SJSA1 (cell line): ENCODE data around the gene MARCHF9. TPM values are rescaled to one million over a fixed set of nuclear protein-coding genes. Genes with fewer than 3 reads are reported as not detected.

Experiments used
- DNase-seq, 2 experiments: peaks; one replicate each; pipeline ENCODE4 v3.0.0-alpha.2; 2015 to 2020; ENCODE audit warnings: low spot score in 2 of 2, low read depth in 1 of 2
- H3K27ac ChIP-seq: fragments of 250-450 bp; sonication (Bioruptor Pico); 2 replicates; pipeline ENCODE4 v1.5.1; 2020; ENCODE audit warnings: mild to moderate bottlenecking, moderate library complexity
- H3K27me3 ChIP-seq: fragments of 250-450 bp; sonication (Bioruptor Pico); replicated peaks from 2 replicates; pipeline ENCODE4 v1.5.1; 2020; ENCODE audit warnings: mild to moderate bottlenecking, moderate library complexity
- H3K36me3 ChIP-seq: fragments of 250-450 bp; sonication (Bioruptor Pico); 2 replicates; pipeline ENCODE4 v1.5.1; 2020; ENCODE audit warnings: mild to moderate bottlenecking
- H3K4me1 ChIP-seq: fragments of 250-450 bp; sonication (Bioruptor Pico); replicated peaks from 2 replicates; pipeline ENCODE4 v1.6.1; 2021; ENCODE audit warnings: mild to moderate bottlenecking
- H3K4me3 ChIP-seq: fragments of 250-450 bp; sonication (Bioruptor Pico); 2 replicates; pipeline ENCODE4 v1.5.1; 2020; ENCODE audit warnings: mild to moderate bottlenecking
- H3K9me3 ChIP-seq: fragments of 250-450 bp; sonication (Bioruptor Pico); replicated peaks from 2 replicates; pipeline ENCODE4 v1.5.1; 2020; ENCODE audit warnings: mild to moderate bottlenecking
- total RNA-seq: library from RNA; depleted of rRNA; stranded (reverse); fragments of >200 nt; shearing (Covaris generic); gene quantifications from 2 replicates; pipeline ENCODE4 v1.2.3, GENCODE V29; 2014

The MARCHF9 gene
- total RNA-seq, 1 experiment from 2014 or later: 107 TPM

GRCh38 chr12:57738661-57739237, 16.2 kb upstream of the MARCHF9 start, which contains the start of gene AGAP2:
TSS of gene AGAP2 (minus strand) at chr12:57738742. CDS start at chr12:57738246, 496 bp downstream.
- Histone ChIP-seq H3K4me3 (peak within 1 kb of the TSS; percentile 16), H3K27ac (no peak within 1 kb of the TSS), H3K27me3 (peaks cover 96% of the 10 kb centered on the region), H3K9me3 (peaks cover 13% of the 10 kb centered on the region), H3K36me3 (peaks cover 7% of the 10 kb centered on the region), H3K4me1 (peaks cover 27% of the 10 kb centered on the region)
- DNase-seq: no peak

- DNase-seq: peak in 1 of 2 experiments; percentile 83
- Histone ChIP-seq H3K9me3 (peaks cover 12% of the 10 kb centered on the region), H3K4me3 (no peak overlapping the region), H3K27me3 (peaks cover 95% of the 10 kb centered on the region), H3K4me1 (peaks cover 34% of the 10 kb centered on the region), H3K36me3 (peaks cover 7% of the 10 kb centered on the region), H3K27ac (no peak overlapping the region)
Observed at GRCh38 chr12:57739387-57739786, 15.5 kb upstream of the MARCHF9 start.

GRCh38 chr12:57739914-57740538, 14.9 kb upstream of the MARCHF9 start:
- Histone ChIP-seq H3K27me3 (peaks cover 89% of the 10 kb centered on the region), H3K36me3 (peaks cover 9% of the 10 kb centered on the region), H3K27ac (no peak overlapping the region), H3K9me3 (peaks cover 12% of the 10 kb centered on the region), H3K4me3 (no peak overlapping the region), H3K4me1 (peaks cover 36% of the 10 kb centered on the region)
- DNase-seq: peak; percentile 71 to 81

GRCh38 chr12:57740656-57741412, 14.1 kb upstream of the MARCHF9 start:
- H3K27ac ChIP-seq: no peak overlapping the region
- H3K36me3 ChIP-seq: peaks cover 17% of the 10 kb centered on the region
- DNase-seq: peak; percentile 75 to 83
- H3K4me1 ChIP-seq: peaks cover 41% of the 10 kb centered on the region
- H3K4me3 ChIP-seq: no peak overlapping the region
- peaks cover 12% of the 10 kb centered on the region for H3K9me3 ChIP-seq
- peaks cover 81% of the 10 kb centered on the region for H3K27me3 ChIP-seq

GRCh38 chr12:57741413-57741789, 13.5 kb upstream of the MARCHF9 start:
- Histone ChIP-seq H3K4me3 (no peak overlapping the region), H3K27me3 (peaks cover 75% of the 10 kb centered on the region), H3K4me1 (peaks cover 41% of the 10 kb centered on the region), H3K9me3 (peaks cover 12% of the 10 kb centered on the region), H3K36me3 (peaks cover 23% of the 10 kb centered on the region), H3K27ac (no peak overlapping the region)
- peak in 1 of 2 experiments; percentile 84 for DNase-seq

- Histone ChIP-seq H3K27me3 (peaks cover 68% of the 10 kb centered on the region), H3K4me3 (no peak overlapping the region), H3K36me3 (peaks cover 30% of the 10 kb centered on the region), H3K4me1 (peaks cover 34% of the 10 kb centered on the region), H3K9me3 (peaks cover 10% of the 10 kb centered on the region), H3K27ac (no peak overlapping the region)
- DNase-seq: peak; percentile 76 to 87
Observed at GRCh38 chr12:57741844-57742738, 12.8 kb upstream of the MARCHF9 start.

GRCh38 chr12:57743769-57744168, 11.1 kb upstream of the MARCHF9 start:
- Histone ChIP-seq H3K27me3 (peaks cover 54% of the 10 kb centered on the region), H3K9me3 (no peaks in the 10 kb centered on the region), H3K4me1 (peaks cover 24% of the 10 kb centered on the region), H3K27ac (no peak overlapping the region), H3K36me3 (peaks cover 39% of the 10 kb centered on the region), H3K4me3 (peak overlapping the region; percentile 50)
- peak in 1 of 2 experiments; percentile 69 for DNase-seq

- peaks cover 44% of the 10 kb centered on the region for H3K36me3 ChIP-seq
- peaks cover 24% of the 10 kb centered on the region for H3K4me1 ChIP-seq
- H3K27ac ChIP-seq: peak overlapping the region; percentile 88
- peaks cover 48% of the 10 kb centered on the region for H3K27me3 ChIP-seq
- H3K9me3 ChIP-seq: no peaks in the 10 kb centered on the region
- no peak for DNase-seq
- peak overlapping the region; percentile 50 for H3K4me3 ChIP-seq
Observed at GRCh38 chr12:57744194-57744776, 10.6 kb upstream of the MARCHF9 start.

GRCh38 chr12:57744777-57745484, 10.0 kb upstream of the MARCHF9 start, which contains the start of gene TSPAN31:
TSS of gene TSPAN31 (plus strand) at chr12:57745039. CDS start at chr12:57745155, 116 bp downstream.
- Histone ChIP-seq H3K27ac (peak within 1 kb of the TSS; percentile 88), H3K4me3 (peak within 1 kb of the TSS; percentile 50), H3K9me3 (no peaks in the 10 kb centered on the region), H3K4me1 (peaks cover 24% of the 10 kb centered on the region), H3K36me3 (peaks cover 50% of the 10 kb centered on the region), H3K27me3 (peaks cover 42% of the 10 kb centered on the region)
- DNase-seq: peak in 1 of 2 experiments; percentile 100

- Histone ChIP-seq H3K4me3 (peak overlapping the region; percentile 50), H3K27me3 (peaks cover 36% of the 10 kb centered on the region), H3K4me1 (peaks cover 24% of the 10 kb centered on the region), H3K36me3 (peaks cover 54% of the 10 kb centered on the region), H3K27ac (peak overlapping the region; percentile 88), H3K9me3 (no peaks in the 10 kb centered on the region)
- DNase-seq: no peak
Observed at GRCh38 chr12:57745485-57745881, 9.4 kb upstream of the MARCHF9 start.

- H3K36me3 ChIP-seq: peaks cover 60% of the 10 kb centered on the region
- H3K4me3 ChIP-seq: no peak overlapping the region; the same call in 1 of the 2 replicates
- DNase-seq: no peak
- H3K4me1 ChIP-seq: peaks cover 30% of the 10 kb centered on the region
- no peak overlapping the region for H3K27ac ChIP-seq
- no peaks in the 10 kb centered on the region for H3K9me3 ChIP-seq
- H3K27me3 ChIP-seq: peaks cover 31% of the 10 kb centered on the region
Observed at GRCh38 chr12:57746025-57746424, 8.9 kb upstream of the MARCHF9 start.

- DNase-seq: peak in 1 of 2 experiments; percentile 96
- Histone ChIP-seq H3K27me3 (peaks cover 11% of the 10 kb centered on the region), H3K36me3 (peaks cover 69% of the 10 kb centered on the region), H3K4me3 (no peak overlapping the region), H3K4me1 (peaks cover 48% of the 10 kb centered on the region), H3K27ac (no peak overlapping the region), H3K9me3 (no peaks in the 10 kb centered on the region)
Observed at GRCh38 chr12:57749061-57749460, 5.8 kb upstream of the MARCHF9 start.
